ENCODE data around the gene PBX1. TPM values are rescaled to one million over a fixed set of nuclear protein-coding genes. Genes with fewer than 3 reads are reported as not detected.
A peak's percentile ranks its signal among the peaks of the same experiment; 100 is the strongest.

Gene PBX1
- total and polyA plus RNA-seq, 12 donors = 13.3 to 91.8 (median 62.7) TPM

DNA sequence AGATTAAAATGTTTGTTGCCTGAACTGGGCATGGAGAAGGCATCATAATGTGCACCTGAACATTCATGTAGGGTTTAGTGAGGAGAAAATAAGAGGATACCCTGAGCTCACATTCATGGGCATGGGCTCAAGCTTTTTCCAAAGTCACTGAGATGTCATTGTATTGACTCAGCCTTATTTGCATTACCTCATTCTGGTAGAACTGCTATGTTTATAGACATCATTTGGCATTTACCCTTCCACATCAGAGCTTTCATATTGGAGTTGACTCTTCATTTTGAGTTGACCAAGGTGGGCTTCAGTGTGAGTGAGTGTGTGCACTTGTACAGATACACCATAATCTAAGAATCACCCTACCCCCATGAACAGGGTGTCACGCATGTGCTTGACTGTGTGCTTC, 143.2 kb downstream of the PBX1 start:
- intact Hi-C loops (cut with DNase I) = loop anchor here in 3 of 10 donors (5.0 to 10.0 kb wide), 3 partner anchors 73 to 83 kb away; no protein-coding TSS in a partner anchor
- no peaks in the 10 kb centered on the region for H3K9me3 ChIP-seq
- H3K27ac ChIP-seq = no peak overlapping the region
- DNase-seq (no peak), ATAC-seq (peak in 1 of 8 donors; percentile 20)
- TF ChIP-seq, protein P1, sequence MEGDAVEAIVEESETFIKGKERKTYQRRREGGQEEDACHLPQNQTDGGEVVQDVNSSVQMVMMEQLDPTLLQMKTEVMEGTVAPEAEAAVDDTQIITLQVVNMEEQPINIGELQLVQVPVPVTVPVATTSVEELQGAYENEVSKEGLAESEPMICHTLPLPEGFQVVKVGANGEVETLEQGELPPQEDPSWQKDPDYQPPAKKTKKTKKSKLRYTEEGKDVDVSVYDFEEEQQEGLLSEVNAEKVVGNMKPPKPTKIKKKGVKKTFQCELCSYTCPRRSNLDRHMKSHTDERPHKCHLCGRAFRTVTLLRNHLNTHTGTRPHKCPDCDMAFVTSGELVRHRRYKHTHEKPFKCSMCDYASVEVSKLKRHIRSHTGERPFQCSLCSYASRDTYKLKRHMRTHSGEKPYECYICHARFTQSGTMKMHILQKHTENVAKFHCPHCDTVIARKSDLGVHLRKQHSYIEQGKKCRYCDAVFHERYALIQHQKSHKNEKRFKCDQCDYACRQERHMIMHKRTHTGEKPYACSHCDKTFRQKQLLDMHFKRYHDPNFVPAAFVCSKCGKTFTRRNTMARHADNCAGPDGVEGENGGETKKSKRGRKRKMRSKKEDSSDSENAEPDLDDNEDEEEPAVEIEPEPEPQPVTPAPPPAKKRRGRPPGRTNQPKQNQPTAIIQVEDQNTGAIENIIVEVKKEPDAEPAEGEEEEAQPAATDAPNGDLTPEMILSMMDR (IDR thresholded peaks at IDR 0.05) = no peak
- H3K4me3 ChIP-seq = no peak overlapping the region
- no peaks in the 10 kb centered on the region for H3K36me3 ChIP-seq
- H3K4me1 ChIP-seq = peaks cover 0 to 68% (median 41%) of the 10 kb centered on the region in 9 donors
- WGBS, 2 donors = 97% methylated on average over 1 of the region's 1 CpG
- H3K27me3 ChIP-seq = no peaks in the 10 kb centered on the region

DNA sequence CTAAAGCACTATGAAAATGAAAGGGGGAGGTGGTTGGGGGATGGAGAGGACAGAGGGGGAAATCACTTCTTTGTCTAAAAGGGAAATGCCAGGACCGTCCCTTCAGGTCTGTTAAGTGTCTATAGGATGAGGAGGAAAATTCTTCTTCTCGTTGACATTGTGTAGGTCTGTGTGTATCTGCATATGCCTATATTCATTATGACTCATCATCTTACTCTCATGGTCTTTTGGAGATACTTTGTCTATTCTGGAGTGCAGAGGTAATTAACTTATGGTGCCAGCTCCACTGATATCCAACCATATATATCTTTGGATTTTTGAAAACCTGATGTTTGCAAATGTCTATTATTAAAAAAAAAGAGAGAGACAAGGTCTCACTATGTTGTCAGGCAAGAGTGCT, 143.7 kb downstream of the PBX1 start:
- Histone ChIP-seq H3K4me3 (no peak overlapping the region), H3K27ac (peak overlapping the region in 2 of 10 donors; percentile 22 to 32), H3K27me3 (no peaks in the 10 kb centered on the region), H3K36me3 (no peaks in the 10 kb centered on the region), H3K4me1 (peaks cover 3 to 73% (median 44%) of the 10 kb centered on the region in 9 donors), H3K9me3 (no peaks in the 10 kb centered on the region)
- ATAC-seq (no peak), DNase-seq (no peak)
- WGBS, 2 donors = 65 to 69% methylated on average over 2 of the region's 2 CpGs
- intact Hi-C loops (cut with DNase I) = loop anchor here in 3 of 10 donors (5.0 to 10.0 kb wide), 3 partner anchors 72 to 82 kb away; no protein-coding TSS in a partner anchor
- TF ChIP-seq, protein P1 (IDR thresholded peaks at IDR 0.05) = no peak

DNA sequence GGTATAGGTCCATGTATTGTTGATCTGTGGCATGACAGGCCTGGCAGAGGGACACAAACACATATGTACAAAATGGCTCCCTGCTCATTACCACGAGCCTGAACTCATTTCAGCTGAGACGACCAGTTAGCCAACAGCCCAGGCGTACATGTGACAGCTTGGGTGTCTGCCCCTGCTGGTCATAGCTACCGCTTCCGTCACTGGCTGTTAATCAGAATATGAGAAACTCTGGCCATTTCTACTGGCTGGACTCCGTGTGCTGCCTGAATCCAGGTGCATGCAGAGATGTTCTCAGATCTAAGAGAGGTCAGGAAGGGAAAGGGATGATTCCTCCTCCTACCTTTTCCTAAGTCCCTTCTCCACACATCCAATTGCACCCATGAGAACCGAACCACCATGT, 144.5 kb downstream of the PBX1 start:
- intact Hi-C loops (cut with DNase I) = loop anchor here in 3 of 10 donors (5.0 to 10.0 kb wide), 3 partner anchors 71 to 81 kb away; no protein-coding TSS in a partner anchor

DNA sequence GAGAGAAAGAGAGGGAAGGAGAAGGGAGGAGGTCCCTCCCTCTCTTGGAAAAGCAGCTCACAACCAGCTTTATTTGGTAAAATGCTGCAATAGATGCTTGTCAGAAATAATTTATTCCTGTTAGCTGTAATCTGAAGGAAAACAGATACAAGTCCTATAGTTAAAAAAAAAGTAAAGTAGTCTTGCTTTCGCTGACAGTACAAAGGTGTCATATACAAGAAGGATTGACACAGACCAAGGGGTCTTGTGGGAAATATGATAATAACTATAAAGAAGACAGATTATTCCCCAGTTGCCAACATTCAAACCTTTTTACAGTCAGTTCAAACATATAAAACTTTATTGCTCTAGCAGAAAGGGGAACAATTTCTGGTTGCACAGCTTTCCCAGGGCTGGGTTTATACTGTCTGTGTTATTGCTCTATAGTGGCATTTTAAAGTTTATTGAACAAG, 145.0 kb downstream of the PBX1 start:
- Histone ChIP-seq H3K27ac (peak overlapping the region in 2 of 10 donors; percentile 13 to 32), H3K4me3 (no peak overlapping the region), H3K4me1 (peaks cover 8 to 86% (median 56%) of the 10 kb centered on the region in 9 donors), H3K36me3 (no peaks in the 10 kb centered on the region), H3K27me3 (no peaks in the 10 kb centered on the region), H3K9me3 (no peaks in the 10 kb centered on the region)
- no peak for ATAC-seq
- no peak for DNase-seq
- TF ChIP-seq, protein P1 (IDR thresholded peaks at IDR 0.05) = no peak
- 73 to 74% methylated on average over 1 of the region's 1 CpG for WGBS, 2 donors
- intact Hi-C loops (cut with DNase I) = loop anchor here in 3 of 10 donors (5.0 to 10.0 kb wide), 3 partner anchors 71 to 81 kb away; no protein-coding TSS in a partner anchor

More for the DNA sequence above, 144.5 kb downstream of the PBX1 start:
- no peaks in the 10 kb centered on the region for H3K9me3 ChIP-seq
- ATAC-seq (peak in 5 of 8 donors; percentile 11 to 29 (median 17)), DNase-seq (peak in 1 of 2 donors; percentile 13)
- 71 to 72% methylated on average over 7 of the region's 7 CpGs for WGBS, 2 donors
- TF ChIP-seq, protein P1 (IDR thresholded peaks at IDR 0.05) = peak in 1 of 9 donors; percentile 7
- no peak overlapping the region for H3K4me3 ChIP-seq
- no peaks in the 10 kb centered on the region for H3K27me3 ChIP-seq
- peak overlapping the region in 3 of 10 donors; percentile 22 to 32 (median 23) for H3K27ac ChIP-seq
- no peaks in the 10 kb centered on the region for H3K36me3 ChIP-seq
- peaks cover 8 to 81% (median 51%) of the 10 kb centered on the region in 9 donors for H3K4me1 ChIP-seq

Measured in heart right ventricle (tissue), 16 donors.